Limb (tissue), 2 donors: ENCODE measurements around the gene LRRC63.
"Not testable (repeated sequence)": the region's sequence is repeated elsewhere in the genome, so short reads cannot be mapped to it uniquely, and the experiment has no call there.

ENCODE experiments used
- DNase-seq, 2 donors: peaks; one replicate each; pipeline ENCODE4 v3.0.0-alpha.2; 2016; ENCODE audit errors: extremely low spot score in 2 of 2

The LRRC63 gene, protein sequence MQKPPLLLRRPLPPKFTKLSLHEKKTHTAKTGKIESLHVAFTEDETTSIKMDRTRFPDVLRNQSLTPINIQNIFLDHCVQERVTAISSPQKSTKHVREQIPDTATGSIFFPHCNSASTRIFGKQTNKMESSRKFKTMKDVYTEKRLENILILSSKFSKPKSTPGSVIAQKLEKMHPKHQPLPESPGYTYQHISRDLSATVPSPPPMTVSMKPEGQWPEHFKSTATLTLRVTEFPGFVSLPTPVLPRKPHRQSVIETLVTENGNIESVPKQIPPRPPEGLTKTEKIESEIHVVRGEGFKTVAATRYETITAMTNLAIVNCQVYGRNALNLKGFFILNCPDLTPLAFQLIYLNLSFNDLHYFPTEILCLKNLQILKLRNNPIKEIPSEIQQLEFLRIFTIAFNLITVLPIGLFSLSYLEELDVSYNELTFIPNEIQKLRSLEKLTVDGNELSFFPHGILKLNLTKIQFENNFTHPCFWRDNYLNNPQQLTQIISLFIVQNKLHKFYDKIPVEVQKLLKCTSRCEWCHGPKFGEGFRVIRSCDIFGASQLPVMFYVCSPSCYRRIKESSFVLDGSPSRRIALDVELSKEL

DNA sequence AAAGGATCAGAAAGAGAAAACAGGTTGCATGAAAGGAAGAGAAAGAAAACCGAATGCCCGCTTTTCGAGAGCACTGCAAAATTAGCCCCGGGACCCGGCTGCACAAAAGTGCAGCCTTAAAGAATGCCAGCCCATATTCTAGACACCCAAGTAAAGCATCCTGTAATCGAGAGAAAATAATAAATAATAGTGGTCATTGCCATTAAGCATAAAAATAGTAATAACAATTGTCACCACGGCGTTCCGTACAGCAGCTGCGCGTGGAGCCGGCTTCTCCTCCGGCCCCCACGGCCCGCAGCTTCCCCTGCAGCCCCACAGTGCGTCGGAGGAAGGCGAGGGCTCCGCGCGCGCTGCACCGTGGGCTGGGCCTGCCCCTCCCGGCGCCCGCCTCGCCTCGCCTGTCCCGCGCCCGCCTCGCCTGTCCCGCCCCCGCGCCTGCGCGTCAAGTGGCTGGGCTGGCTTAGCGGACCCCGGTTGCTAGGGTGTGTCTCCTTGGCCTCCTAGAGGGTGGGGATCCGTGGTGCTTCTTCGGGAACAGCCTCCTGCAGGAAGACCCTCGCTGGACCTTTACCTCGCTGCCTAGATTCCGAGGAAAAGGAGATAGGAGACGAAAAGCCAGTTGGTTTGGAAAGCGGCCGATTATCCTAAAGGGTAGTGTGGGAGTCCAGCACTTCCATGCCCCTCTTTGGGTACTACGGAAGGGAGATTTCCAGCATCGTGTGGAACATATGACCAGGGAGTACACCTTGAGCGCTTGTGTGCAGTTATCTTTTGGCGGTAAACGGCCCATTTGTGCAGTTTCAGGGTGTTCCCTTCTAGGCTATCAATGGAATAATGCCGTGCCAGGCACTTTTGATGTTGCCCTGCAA, at the start of gene LRRC63:
TSS of gene LRRC63 (plus strand) at position 446 of the 869 bp plus-strand sequence. CDS start 1,107 bp downstream, outside the sequence.
- DNase-seq = peak; percentile 77 to 83

DNA sequence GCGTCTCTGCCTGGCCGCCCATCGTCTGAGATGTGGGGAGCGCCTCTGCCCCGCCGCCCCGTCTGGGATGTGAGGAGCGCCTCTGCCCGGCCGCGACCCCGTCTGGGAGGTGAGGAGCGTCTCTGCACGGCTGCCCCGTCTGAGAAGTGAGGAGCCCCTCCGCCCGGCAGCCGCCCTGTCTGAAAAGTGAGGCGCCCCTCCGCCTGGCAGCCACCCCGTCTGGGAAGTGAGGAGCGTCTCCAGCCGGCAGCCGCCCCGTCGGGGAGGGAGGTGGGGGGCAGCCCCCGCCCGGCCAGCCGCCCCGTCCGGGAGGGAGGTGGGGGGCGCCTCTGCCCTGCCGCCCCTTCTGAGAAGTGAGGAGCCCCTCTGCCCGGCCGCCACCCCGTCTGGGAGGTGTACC, 49.0 kb upstream of the LRRC63 start:
- not testable (repeated sequence) for DNase-seq

DNA sequence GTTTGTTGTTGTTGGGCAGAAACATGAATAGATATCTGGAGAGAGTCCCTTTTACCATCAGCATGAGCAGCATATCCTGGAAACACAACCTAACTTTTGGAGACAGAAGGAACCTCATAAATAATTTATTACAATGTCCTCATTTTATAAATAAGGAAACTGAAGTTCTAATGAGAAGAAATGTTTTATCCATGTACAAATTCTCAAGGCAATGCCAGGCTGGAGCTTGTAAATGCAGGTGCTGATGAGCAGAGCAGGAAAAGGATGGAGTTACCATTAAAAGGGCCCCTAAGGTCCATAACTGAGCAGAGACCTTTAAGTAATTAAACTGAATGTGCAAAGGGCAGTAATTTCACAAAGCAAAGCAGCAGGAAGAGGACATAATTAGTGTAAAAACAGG, 47.1 kb upstream of the LRRC63 start:
- DNase-seq = no peak

DNA sequence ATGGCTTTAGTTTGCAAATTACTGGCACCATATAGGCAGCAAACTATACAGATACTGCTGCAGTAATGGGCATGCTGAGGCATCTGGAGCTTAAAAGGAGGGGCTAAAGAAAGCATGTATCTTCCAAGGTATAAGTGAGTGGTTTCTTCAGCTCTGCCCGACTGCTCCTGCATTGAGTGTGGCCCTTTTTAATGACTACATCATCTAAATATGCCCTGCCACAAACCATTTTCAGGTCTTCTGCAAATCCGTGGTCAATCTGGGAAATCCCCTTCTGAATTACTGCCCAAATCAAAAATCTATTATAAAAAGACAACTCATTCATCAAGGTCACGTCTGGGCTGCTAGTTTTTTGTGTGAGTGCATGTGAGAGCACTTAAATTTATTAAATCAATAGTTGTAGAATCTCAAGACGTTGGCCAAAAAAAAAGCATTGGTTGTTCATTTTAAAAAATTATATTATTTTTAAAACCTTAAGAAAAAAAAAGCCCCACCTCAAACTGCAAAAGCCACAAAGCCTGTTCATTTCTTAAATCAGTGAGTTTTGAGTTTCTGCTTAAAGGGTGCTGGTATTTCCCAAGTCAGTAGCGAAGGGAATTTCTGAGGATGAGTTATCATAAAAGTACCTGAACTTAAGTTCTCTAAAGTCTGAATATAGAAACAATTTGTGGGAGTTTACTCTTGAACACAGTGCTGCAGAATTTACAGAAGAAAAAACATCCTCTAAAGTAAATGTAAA, 46.1 kb upstream of the LRRC63 start:
- no peak for DNase-seq

DNA sequence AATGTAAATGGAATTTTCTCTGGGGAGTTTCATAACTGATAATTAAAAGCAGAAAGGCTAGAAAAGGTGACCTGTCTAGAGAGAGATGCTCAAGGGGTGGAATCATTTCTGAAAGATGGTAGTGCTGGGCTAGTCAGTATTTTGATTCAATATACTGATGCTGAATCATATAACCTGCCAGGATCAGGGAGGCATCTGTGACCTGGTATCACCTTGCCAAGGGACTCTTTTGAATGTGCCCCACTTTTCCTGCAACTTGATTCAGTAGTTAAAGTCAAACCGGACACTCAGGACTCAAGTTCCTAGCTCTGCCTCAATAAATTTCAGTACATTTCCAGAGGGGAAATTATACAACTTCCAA, 45.5 kb upstream of the LRRC63 start:
- DNase-seq = no peak

DNA sequence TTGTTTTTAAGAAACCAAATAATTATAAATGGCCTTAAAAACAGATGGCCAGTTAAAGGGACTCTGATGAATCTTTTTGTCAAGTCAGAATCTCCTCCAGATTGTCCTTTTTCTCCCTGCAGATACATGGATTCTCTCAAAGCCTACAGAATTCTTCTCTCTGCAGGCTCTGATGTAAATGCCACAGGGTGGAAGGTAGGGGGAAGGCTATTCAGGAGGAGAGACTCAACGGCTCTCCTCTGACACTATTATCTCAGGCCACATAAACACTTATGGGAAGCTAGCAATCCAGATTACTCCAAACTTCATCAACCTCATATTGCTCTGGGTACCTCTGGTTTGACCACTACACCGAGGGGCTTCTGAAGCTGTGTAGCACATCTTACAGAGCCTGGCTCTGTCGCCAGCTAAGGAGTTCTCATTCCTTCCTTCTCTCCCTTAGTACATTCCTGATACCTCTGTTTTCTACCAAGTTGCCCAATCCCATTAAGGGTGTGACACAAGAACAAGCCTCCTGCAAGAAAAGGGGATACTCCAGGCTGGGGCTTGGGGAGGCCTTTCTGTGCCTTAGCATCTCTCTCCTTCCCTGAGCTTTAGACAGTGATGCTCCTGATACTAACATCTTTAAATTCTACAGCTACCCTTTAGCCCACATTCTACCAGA, 44.6 kb upstream of the LRRC63 start:
- DNase-seq = no peak

DNA sequence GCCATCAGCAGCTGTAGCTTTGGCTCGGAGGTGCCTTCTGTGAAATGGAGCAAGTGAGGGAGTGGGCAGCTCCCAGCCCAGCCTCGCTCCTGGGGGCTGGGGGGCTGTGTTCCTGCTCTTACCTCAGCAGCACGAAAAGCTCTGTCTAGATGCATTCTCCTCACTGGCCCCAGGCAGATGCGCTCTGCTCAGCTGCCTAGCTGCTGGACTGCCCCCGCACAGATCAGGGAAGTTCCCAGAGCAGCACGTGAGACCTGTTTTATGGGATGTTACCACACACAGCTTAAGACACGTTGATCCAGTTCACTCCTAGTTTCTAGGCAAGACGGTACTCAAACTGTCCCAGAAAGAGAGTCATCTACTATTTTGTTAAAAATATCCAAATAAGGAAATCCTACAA, 43.4 kb upstream of the LRRC63 start:
- peak in 1 of 2 donors; percentile 10 for DNase-seq

DNA sequence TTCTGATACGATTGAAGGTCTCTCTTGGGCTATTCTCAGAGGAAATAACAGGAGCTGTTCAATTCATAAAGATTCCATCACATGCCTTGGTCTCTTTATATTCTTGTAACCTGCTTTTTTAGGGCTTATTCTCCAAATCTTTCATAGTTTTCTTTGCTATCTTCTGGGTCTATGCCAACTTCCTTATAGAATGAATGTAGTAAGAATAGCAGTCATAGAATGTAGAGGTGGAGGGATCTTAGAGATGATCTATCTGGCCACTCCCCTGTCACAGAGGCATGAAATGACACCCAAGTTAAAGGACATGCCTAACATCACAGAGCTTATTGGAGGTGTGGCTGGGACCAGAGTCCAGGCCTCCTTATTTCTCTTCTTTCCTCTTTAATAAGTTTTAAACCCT, 42.9 kb upstream of the LRRC63 start:
- no peak for DNase-seq

DNA sequence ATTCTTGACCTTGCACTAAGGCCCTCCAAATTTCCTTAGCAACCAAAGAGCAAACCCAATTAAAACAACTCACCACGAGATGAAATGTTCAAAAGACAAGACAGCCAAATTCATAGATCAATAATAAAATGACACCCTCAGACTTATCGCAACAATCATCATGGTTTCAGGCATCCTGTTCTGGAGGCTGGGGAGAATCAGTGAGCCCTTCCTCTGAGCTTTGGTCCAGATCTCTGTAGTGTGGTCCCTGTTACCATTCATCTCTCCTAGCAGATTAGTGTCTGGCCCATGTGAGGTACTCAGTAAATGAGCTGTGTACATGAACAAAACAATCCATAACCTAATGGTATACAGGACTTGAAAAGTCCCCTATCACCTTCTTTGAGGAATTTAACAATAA, 42.0 kb upstream of the LRRC63 start:
- DNase-seq = no peak

DNA sequence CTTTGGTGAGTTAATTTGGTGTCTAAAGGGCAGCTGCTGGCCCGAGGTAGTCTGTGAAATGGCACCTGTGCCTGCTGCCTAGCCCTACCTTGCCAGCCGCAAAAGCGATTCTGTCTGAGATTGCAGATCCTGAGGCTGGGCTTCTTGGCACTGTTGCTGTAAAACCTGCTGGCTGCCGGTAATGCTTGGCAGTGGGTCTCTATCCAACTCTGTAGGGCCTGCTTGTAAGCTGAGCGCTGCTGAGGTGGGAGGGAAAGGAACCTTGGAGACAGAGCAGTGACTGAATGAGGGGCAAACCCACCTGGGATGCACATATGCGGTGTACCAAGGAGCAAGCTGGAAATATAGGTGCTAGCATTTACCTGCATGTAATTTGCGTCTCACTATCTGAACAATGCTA, 41.5 kb upstream of the LRRC63 start:
- DNase-seq = no peak

DNA sequence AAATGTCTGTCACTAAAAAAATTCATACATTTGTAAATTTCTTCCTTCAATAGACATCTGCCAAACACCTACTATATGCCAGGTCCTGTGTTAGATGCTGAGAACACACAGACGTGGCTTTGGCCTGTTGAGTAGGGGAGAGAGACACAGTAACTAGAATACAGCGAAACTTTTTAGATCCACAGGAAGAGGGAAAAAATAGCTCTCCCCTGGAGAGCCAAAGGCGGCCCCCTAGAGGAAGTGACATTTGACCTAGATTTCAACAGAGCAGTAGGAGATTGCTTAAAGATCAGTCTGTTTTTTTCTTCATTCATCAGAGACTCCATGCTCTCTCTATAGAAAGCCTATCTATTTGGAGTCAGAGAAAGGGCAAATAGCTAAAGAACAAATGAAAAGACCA, 41.0 kb upstream of the LRRC63 start:
- DNase-seq = no peak

DNA sequence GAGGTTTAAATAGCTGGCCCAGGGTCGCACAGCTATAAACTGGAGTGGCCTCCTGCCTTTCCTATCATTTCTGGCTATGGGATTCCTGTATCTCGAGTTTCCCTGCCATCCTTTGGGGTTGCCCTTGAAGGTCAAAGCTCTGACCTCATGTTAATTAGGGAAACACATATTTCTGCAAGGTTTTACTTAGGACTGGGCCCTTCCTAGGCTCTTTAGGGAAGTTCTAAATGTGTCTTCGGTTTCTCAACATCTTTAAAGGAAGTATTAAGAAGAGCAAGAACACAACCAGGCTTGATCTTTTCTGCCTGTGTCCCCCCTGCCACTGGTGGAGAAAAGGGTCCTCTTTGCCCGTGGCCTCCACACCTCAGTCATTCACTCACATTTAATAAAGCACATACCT, 40.5 kb upstream of the LRRC63 start:
- no peak for DNase-seq

DNA sequence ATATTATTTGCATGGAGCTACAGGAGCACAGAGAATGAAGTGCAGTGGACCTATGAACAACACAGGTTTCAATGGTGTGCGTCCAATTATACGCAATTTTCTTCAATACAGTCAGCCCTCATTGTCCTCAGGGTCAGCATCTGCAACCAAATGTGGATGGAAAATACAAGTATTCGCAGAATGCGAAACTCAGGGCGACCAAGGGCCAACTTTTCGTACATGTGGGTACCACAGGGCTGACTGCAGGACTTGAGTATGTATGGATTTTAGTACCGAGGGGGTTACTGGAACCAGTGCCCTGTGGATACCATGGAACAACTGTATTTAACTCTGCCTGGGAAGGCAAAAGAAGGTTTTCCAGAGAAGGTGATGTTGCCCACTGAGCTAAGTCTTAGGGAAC, 40.0 kb upstream of the LRRC63 start:
- DNase-seq = no peak

DNA sequence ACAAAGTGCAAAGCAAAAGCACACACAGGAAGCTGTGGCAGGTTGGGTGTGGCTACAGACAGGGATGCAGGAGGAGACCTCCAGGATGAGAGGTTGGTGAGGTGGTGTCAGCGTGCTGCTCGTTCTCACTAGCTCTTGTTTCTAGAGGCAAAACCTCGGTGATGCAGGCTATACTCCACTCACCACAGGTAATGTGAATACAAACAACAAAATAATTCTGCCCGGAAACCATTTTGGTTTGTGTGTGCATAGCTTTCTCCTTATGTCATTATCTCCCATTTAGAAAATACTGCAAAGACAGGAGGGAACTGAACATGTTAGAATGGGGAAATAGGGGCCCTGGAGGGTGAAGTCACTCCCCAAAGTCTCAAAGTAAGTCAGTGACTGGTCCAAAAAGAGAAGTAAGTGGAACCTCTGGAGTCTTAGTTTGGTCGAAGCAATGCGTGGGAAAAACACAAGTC, 39.2 kb upstream of the LRRC63 start:
- DNase-seq = no peak

DNA sequence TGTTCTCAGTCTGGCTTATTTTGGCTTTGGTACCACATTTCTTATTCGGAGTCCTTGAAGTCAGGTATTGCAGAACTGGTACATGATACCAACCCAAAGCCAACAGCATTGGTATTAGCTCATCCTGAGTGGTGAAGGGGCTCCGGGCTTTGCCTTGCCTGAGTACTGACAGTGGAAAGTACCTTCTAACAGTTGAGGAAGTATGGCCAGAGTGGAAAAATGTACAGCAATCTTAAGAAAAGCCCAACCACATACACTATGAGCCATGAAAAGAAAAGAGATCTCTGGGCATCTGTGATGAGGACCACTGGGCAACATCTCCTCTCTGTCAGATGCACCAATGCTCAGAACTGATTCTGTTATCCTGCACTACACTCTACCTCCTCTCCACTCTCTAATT, 38.1 kb upstream of the LRRC63 start:
- DNase-seq = no peak

DNA sequence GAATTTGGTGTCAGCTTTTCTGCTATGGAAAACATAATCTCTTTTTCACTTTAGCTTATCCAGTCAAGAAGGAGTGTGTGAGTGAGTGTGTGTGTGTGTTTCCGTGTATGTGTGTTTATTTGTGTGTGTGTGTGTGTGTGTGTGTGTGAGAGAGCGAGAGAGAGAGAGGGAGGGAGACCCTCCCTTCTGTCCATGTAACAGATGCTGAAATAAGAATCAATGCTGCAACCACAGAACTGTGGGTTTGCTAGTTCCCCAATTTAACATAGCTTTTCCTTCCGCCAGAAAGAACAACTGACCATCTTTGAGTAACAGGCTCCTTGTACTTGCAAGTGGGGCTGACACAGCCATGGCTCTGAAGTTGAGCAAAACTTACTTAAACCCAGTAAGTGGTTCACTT, 35.0 kb upstream of the LRRC63 start:
- DNase-seq = no peak

DNA sequence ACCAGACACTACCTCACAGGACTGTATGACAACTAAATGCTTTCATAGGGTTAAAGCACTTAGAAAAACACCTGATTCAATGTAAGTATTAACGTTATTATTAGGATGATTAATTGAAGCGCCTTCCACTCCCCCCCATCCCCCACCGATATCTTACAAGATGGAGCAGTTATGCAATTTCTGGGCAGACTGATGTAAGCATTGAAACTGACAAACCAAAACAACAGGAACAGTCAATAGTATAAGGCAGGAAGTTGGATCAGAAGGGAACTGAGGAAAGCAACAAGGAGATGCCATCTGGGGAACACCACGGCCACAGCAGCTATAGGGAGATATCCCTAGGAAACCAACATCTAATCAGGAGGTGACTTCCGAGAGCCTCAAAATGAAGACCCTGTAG, 33.6 kb upstream of the LRRC63 start:
- DNase-seq = no peak

DNA sequence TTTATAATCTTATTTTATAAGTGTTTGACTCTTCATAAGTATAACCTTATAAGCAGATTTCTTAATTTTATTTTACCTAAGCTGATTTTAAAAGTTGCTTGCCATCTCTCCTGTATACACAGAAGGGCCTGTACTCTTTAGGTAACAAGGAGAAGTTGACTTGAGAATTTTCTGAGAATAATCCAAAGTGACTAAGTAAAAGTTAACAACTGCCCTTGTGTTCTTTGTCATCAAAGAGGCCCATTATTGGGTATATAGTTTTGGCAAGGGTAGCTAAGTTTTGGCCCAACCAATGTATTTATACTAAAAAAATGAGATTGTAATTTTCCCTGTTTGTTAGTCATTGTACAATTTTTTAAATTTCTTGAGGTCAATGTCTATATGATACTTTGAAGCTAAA, 32.9 kb upstream of the LRRC63 start:
- no peak for DNase-seq

DNA sequence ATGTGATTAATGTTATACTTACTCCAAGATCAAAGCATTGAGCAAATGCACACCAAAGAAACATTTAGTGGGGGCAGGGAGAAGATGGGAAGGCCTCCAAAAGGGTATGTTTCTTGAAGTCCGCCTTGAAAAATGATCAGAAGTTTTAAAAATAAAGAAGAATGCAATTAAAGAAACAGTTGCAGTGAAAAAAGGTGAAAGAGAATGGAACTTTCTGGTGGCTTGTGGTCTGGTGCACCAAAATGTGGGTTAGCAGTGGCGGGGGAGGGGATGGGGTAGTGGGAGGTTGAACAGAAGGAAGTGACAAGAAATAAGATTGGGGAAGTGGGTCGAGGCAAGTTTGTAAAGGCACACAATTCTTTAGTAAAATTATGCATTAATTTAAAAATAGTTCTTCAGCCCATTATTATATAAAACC, 32.2 kb upstream of the LRRC63 start:
- DNase-seq = no peak

DNA sequence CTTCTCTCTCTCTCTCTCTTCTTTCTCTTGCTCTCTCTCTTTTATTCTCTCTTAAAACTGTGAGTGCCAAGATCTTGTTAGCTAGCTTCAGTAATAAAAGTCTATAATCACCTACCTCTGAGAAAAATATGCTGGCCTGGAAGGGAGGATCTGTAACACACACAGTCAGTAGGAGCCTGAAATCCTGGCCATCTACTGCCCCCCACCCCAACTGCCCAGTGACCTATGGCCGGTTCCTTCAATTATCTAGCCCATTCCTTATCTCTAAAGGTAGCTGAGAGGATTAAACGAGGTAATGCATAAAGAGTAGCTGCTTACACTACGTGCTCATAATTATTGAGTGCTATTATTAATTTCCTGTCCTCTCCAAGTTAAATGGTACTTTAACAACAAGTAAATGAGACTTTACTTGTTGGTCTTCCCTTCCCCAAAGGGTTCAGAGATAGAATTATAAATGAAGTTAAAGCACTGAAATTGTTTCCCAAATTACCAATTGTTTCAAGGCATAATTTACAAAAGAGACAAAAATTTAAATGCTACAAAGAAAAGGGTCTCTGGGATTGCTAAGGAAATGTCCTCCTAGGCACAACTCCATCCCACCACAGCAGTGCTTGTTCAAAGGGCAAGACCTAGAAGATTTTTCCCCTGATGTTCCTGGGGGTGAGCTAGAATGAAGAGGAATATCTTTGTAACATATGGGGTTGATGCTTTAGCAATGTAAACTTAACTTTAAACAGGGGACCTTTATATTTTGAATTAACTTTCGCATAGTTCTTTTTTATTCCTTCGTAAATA, 31.6 kb upstream of the LRRC63 start:
- no peak for DNase-seq
